GM18498 (cell line): ENCODE measurements around the gene AZIN2.
"Not testable (repeated sequence)": the region's sequence is repeated elsewhere in the genome, so short reads cannot be mapped to it uniquely, and the experiment has no call there.

ENCODE experiments used
- ATAC-seq: cut with Tn5 transposase; IDR thresholded peaks from one replicate; pipeline ENCODE4 v1.9.1; 2021; ENCODE audit warnings: mild to moderate bottlenecking, moderate library complexity; ENCODE audit not compliant: unreplicated experiment

Gene AZIN2

DNA sequence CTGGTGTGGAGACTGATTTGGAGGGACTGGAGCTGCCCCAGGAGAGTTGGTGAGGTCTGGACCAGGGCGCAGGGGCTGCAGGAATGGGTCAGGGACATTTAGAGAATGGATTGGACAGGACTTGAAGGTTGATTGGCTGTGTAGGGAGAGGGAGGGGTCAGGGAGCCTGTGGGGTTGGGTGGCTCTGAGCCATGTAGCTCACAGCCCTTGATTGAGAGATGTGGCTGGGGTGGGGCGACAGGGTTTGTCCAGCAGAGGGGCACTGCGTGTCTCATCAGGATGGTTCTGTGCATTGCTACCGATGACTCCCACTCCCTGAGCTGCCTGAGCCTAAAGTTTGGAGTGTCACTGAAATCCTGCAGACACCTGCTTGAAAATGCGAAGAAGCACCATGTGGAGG is 12.1 kb downstream of the AZIN2 start:
- ATAC-seq, result no peak

GRCh38 chr1:33094486-33094885 is 13.5 kb downstream of the AZIN2 start:
- ATAC-seq, result no peak

- no peak for ATAC-seq
Observed at GRCh38 chr1:33094971-33095604, 14.1 kb downstream of the AZIN2 start.

GRCh38 chr1:33096363-33097005 is 15.5 kb downstream of the AZIN2 start:
- no peak for ATAC-seq

- no peak for ATAC-seq
Observed at GRCh38 chr1:33097137-33097611, 16.2 kb downstream of the AZIN2 start.

DNA sequence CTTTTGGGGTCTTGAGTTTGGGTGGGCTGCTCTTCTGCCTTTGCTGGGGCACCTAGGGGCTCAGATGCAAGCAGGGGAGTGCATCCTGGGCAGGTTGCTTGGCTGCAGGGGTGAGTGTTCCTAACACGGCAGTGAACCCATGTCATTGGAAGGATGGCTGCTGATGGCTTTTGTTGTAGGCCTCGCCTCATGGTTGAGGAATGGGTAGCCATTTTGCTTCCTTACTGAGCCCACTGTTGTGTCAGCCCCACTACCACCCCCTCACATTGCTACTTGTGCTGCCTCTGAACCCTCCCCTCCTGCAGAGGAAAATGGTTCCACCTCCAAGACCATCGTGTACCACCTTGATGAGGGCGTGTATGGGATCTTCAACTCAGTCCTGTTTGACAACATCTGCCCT is 16.8 kb downstream of the AZIN2 start:
- no peak for ATAC-seq

DNA sequence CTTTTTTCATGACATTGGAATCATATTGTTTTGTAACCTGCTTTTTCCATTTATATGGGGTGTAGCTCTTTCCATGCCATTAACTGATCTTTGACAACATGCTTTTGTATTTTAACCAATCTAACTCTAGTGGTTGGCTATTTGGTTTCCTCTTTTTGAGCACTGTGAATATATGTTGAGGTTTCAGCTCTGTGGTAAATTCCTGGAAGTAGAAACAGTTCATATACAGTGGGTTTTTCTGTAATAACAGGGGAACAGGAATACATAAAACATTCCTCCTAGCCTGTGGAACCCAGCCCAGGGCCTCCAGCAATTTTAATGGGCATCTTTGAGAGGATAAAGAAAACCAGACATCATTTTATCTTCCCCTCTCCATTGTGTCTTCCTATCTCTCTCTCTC is 17.4 kb downstream of the AZIN2 start:
- no peak for ATAC-seq

DNA sequence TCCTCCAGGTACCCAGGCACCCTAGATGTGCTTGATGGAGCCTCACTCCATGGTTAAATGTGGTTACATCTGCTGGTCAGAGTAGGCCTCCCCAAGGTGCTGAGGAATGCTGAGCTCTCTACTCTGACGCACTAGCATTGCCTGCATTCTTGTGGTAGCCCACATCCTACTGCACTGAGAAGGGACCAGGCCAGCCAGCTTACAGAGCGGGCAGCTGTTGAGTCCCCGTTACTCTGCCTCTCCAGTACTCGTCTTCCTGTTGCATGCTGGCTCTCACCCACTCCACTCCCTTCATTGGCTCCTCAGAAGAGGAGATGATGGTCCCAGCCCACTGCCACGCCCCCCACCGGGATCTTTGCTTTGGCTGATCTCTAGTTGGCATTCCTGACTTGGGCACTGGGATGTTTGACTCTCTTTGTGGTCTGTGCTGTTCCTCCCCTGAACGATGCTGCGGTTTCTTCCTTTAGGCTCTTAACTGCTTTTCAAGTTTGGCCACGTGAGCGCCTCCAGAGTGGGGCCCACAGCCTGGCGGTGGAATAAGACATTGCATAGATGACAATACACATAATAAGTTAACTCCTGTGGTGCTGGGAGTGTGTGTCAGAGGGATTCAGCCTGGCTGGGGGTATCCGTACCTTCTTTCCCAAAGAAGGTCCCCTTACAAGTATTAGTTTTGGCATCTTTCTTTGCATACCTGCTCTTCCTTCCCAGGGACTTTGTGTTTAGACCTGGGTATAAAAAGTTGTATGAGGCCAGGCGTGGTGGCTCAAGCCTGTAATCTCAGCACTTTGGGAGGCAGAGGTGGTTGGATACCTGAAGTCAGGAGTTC is 18.6 kb downstream of the AZIN2 start:
- peak; percentile 69 for ATAC-seq

DNA sequence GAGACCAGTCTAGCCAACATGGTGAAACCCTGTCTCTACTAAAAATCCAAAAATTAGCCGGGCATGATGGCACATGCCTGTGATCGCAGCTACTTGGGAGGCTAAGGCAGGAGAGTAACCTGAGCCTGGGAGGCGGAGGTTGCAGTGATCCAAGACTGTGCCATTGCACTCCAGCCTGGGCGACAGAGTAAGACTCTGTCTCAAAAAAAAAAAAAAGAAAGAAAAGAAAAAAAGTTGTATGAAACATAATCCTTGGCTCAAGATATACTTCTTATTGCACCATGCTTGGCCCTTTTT is 19.1 kb downstream of the AZIN2 start:
- not testable (repeated sequence) for ATAC-seq

DNA sequence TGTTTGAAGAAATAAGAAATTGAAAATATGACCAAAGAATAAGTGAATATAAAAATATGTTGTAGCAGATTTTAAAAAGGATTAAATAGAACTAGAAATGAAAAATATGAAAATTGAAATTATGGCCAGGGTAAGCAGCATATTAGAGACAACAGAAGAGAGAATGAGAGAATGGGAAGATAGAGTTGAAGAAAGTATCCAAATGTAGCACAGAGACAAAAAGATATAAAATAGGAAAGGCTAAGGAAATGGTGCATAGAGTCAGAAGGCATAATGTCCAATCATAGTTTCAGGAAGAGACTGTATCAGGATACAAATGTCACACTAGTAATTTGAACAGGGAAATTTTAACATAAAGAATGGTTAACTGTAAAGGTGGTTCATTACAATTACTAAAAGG is 29.5 kb downstream of the AZIN2 start:
- no peak for ATAC-seq

- ATAC-seq, result no peak
Observed at GRCh38 chr1:33111965-33112364, 31.0 kb downstream of the AZIN2 start.

GRCh38 chr1:33117440-33118085 is 36.6 kb downstream of the AZIN2 start:
- no peak for ATAC-seq

DNA sequence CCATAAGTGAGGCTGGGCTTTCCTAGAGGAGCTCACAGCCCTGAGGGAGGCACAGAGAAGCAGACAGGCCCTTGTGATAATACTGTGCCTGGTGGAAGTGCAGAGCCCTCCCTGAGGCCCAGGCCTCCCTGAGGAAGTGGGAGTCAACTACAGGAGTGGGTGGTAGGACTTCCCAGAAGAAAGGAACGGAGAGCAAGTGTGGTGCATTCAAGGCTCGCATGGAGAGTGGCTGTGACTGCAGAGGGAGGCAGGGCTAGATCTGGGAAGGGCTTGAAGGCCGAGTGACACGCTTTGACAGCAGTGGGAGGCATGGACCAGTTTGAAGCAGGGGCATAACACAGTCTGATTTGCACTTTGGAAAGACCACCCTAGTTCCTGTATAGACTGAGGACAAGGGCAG is 37.3 kb downstream of the AZIN2 start:
- ATAC-seq, result no peak

DNA sequence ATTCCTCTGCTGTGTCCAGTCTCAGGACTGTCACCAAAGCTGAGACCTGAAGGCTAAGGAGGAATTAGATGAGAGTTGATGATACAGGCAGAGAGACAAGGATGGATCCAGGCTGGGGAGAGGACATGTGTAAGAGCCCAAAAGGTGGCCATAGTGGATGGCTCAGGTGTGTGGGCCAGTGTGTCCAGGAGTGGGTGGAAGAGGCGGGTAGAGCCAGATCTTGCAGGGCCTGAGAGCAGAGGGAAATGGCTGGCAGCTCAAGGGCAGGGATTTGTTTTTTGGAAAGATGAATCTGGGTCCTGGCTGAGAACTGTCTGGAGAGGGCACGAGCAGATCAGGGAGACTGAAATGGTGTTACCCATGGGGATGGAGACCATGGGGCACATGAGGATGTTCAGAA is 38.1 kb downstream of the AZIN2 start:
- no peak for ATAC-seq

DNA sequence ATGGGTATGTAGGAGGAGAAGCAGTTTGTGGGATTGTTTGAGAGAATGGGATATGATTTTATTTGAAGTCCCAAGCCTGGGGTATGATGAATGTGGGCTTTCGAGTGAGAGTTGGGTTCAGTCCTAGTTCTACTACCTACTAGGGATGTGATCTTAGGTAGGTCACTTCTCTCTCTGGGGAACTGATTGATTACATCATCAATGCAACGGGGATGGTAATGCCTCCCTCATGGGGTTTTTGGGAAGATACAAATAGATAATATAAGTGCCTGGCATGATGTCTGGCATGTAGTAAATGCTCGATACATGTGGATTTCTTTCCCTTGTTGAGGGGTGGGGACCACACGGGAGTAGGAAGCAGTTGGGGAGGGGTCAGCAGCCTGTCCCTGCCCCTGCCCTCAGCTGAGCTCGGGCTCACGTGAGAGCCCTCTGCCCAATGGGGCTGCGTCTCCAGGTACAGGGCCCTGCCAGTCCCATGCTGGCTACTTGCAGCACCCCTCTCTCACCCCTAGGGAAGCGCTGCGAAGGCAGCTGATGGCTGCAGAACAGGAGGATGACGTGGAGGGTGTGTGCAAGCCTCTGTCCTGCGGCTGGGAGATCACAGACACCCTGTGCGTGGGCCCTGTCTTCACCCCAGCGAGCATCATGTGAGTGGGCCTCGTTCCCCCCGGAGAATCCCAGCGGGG is 38.7 kb downstream of the AZIN2 start:
- ATAC-seq, result no peak

GRCh38 chr1:33120436-33121231 is 39.7 kb downstream of the AZIN2 start:
- ATAC-seq, result no peak

GRCh38 chr1:33121728-33122127 is 40.8 kb downstream of the AZIN2 start:
- no peak for ATAC-seq

DNA sequence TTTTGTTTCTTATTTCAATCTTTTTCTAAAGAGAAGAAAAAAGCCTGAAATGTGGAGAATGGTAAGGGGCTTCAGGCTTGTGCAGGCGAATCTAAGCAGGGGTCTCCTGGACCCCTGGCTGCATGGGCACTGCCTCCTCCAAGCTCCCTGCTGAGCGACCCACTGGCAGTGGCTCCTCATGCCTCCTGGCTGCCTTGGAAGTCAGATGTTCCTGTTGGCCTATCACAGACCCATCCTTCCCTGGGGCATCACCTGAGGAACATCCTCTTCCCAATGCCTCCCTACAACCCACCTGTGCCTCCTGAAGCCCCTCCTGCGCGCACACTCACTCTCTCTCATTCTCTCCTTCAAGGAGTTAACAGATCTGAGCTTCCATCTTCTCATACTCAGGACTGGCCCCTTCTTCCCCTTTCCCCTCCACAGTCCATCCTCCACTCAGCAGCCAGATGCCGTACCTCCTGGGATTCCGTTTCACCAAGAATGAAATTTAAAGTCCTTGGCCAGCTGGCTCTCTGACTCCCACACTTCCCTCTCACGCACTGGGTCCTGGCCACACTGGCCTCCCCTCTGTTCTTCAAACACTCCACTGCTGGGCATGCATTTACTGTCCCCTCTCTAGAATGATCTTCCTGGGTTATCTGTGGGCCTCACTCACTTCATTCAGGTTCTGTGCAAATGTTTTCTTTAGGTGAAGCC is 41.7 kb downstream of the AZIN2 start:
- no peak for ATAC-seq

DNA sequence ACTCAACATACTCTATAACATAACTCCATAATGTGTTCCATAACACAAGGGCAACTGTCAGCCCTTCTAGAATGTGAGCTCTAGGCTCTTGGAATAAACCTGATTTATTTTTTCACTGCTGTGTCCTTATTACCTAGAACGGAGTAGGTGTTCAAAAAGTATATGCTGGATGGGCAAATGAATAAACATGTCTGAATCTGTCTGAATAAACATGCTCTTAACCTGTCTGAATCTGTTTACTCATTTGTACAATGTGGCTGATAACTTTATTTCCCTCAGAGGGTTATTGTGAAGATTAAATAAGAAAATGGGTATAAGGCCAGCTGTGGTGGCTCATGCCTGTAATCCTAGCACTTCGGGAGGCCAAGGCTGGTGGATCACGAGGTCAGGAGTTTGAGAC is 42.3 kb downstream of the AZIN2 start:
- ATAC-seq, result no peak

- not testable (repeated sequence) for ATAC-seq
Observed at GRCh38 chr1:33124647-33125046, 43.7 kb downstream of the AZIN2 start.
